Spleen (tissue), 7 donors: ENCODE results near the gene CMKLR1.

ENCODE experiments used
- CTCF ChIP-seq, 11 experiments: fragments of 200-600 bp in 7 of 11; fragments of 450-650 bp in 4 of 11; sonication (generic) in 4 of 11; IDR thresholded peaks in 8 of 11; conservative IDR thresholded peaks in 3 of 11; 1 replicate in 7 of 11; 2 replicates in 4 of 11; pipeline versions ENCODE4 v1.4.0 to v1.8.0; 2016 to 2021; ENCODE audit warnings: antibody characterized with exemption in 11 of 11, inconsistent platforms in 4 of 11, mild to moderate bottlenecking in 1 of 11
- POLR2A ChIP-seq, 3 donors: fragments of 450-650 bp; IDR thresholded peaks; one replicate each; pipeline ENCODE4 v1.5.1; 2017; ENCODE audit warnings: antibody characterized with exemption in 3 of 3, mild to moderate bottlenecking in 1 of 3
- POLR2AphosphoS5 ChIP-seq, 3 donors: sonication (generic); formaldehyde crosslinking; IDR thresholded peaks; one replicate each; pipeline ENCODE4 v1.5.1; 2017; ENCODE audit warnings: antibody characterized with exemption in 3 of 3
- donor health status: DM: no; HTN: no; CAD: no; lungs with moderate emphysema.
- donor health status: DM: no; HTN: no; CAD: no.
- donor health status: DM: no; HTN: no; CAD: no.

- TF ChIP-seq CTCF (IDR thresholded peaks at IDR 0.05 in 8 of 11, conservative IDR thresholded peaks at IDR 0.05 in 3 of 11) (no peak), POLR2A (IDR thresholded peaks at IDR 0.05) (no peak), POLR2AphosphoS5 (IDR thresholded peaks at IDR 0.05) (no peak)
These were observed 81.5 kb downstream of the CMKLR1 start for GRCh38 chr12:108257610-108258106.
